C4-2B (cell line): ENCODE results near the gene CCSER1.

Experiments
- ZFX ChIP-seq: fragments of 450-650 bp; IDR thresholded peaks from 2 replicates; pipeline ENCODE4 v1.6.1; 2017
- TF ChIP-seq, protein P1 (sequence below): fragments of 450-650 bp; conservative IDR thresholded peaks from 2 replicates; pipeline ENCODE4 v1.5.1; 2017; ENCODE audit warnings: mild to moderate bottlenecking

DNA sequence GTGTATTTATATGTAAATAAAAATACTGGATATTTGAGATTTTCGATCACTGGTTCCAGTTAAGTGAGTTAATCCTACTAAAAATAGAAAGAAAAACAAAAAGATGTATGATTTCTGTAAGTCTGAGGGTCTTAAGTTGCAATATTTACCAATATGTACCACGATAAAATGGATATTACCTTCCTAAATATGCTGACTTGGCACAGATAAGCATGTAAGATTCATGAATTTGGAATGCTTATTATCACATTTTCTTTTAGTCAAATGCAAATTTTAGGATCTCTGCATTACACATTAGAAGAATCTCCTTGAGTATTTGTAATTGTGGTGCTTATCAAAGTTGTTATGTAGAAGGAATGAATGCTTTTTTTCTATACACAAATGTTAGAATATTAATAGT lies 1158.3 kb downstream of the CCSER1 start:
- TF ChIP-seq, protein P1, sequence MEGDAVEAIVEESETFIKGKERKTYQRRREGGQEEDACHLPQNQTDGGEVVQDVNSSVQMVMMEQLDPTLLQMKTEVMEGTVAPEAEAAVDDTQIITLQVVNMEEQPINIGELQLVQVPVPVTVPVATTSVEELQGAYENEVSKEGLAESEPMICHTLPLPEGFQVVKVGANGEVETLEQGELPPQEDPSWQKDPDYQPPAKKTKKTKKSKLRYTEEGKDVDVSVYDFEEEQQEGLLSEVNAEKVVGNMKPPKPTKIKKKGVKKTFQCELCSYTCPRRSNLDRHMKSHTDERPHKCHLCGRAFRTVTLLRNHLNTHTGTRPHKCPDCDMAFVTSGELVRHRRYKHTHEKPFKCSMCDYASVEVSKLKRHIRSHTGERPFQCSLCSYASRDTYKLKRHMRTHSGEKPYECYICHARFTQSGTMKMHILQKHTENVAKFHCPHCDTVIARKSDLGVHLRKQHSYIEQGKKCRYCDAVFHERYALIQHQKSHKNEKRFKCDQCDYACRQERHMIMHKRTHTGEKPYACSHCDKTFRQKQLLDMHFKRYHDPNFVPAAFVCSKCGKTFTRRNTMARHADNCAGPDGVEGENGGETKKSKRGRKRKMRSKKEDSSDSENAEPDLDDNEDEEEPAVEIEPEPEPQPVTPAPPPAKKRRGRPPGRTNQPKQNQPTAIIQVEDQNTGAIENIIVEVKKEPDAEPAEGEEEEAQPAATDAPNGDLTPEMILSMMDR: no peak
- no peak for TF ChIP-seq ZFX
